SK-N-SH treated with all-trans-retinoic acid at 6 μM for 48 hours (cell line): Measurements from ENCODE around the gene MCHR1.

Experiments
- ATAC-seq: fragments of 200-7000 bp; cut with Tn5 transposase; 3 replicates; pipeline ENCODE4 v1.9.1; 2020; ENCODE audit warnings: mild to moderate bottlenecking, moderate library complexity
- ARNTL ChIP-seq: fragments of 450-650 bp; formaldehyde crosslinking; IDR thresholded peaks from 2 replicates; pipeline ENCODE4 v1.5.0; 2020; ENCODE audit warnings: low read depth, mild to moderate bottlenecking, moderate library complexity, borderline replicate concordance
- BACH2 ChIP-seq: fragments of 250-450 bp; sonication (Bioruptor Pico); IDR thresholded peaks from 2 replicates; pipeline ENCODE4 v1.9.0; 2021; ENCODE audit warnings: mild to moderate bottlenecking, borderline replicate concordance
- ESRRG ChIP-seq: fragments of 250-450 bp; sonication (Bioruptor Pico); IDR thresholded peaks from 2 replicates; pipeline ENCODE4 v1.6.1; 2021; ENCODE audit warnings: mild to moderate bottlenecking
- ISL1 ChIP-seq: fragments of 250-450 bp; sonication (Bioruptor Pico); IDR thresholded peaks from 2 replicates; pipeline ENCODE4 v2.1.2; 2022; ENCODE audit warnings: mild to moderate bottlenecking, moderate library complexity
- OSR1 ChIP-seq: fragments of 250-450 bp; sonication (Bioruptor Pico); IDR thresholded peaks from 2 replicates; pipeline ENCODE4 v1.8.0; 2022; ENCODE audit warnings: moderate library complexity, mild to moderate bottlenecking, inconsistent platforms
- PPARA ChIP-seq: fragments of 250-450 bp; sonication (Bioruptor Pico); IDR thresholded peaks from 2 replicates; pipeline ENCODE4 v1.5.0; 2020; ENCODE audit warnings: mild to moderate bottlenecking, borderline replicate concordance
- SNAI2 ChIP-seq: fragments of 250-450 bp; sonication (Bioruptor Pico); IDR thresholded peaks from 2 replicates; pipeline ENCODE4 v1.5.0; 2020; ENCODE audit warnings: mild to moderate bottlenecking, moderate library complexity
- TCF4 ChIP-seq: fragments of 250-450 bp; sonication (Bioruptor Pico); IDR thresholded peaks from 2 replicates; pipeline ENCODE4 v1.8.0; 2021; ENCODE audit warnings: mild to moderate bottlenecking, moderate library complexity, borderline replicate concordance
- TOX ChIP-seq: fragments of 250-450 bp; sonication (Bioruptor Pico); IDR thresholded peaks from 2 replicates; pipeline ENCODE4 v1.8.0; 2021; ENCODE audit warnings: mild to moderate bottlenecking, moderate library complexity, borderline replicate concordance
- ZC3H10 ChIP-seq: fragments of 250-450 bp; sonication (Bioruptor Pico); IDR thresholded peaks from 2 replicates; pipeline ENCODE4 v1.5.1; 2021; ENCODE audit warnings: mild to moderate bottlenecking, moderate library complexity
- ZNF565 ChIP-seq: fragments of 450-650 bp; formaldehyde crosslinking; conservative IDR thresholded peaks from 2 replicates; pipeline ENCODE4 v1.5.0; 2020; ENCODE audit warnings: low read depth, mild to moderate bottlenecking, moderate library complexity
- ZNF70 ChIP-seq: fragments of 450-650 bp; formaldehyde crosslinking; IDR thresholded peaks from 2 replicates; pipeline ENCODE4 v1.5.0; 2020; ENCODE audit warnings: mild to moderate bottlenecking, moderate library complexity
- ZNF8 ChIP-seq: fragments of 450-650 bp; formaldehyde crosslinking; IDR thresholded peaks from 2 replicates; pipeline ENCODE4 v1.5.0; 2020; ENCODE audit warnings: mild to moderate bottlenecking, moderate library complexity
- TF ChIP-seq, protein P1 (sequence below): fragments of 250-450 bp; sonication (Bioruptor Pico); IDR thresholded peaks from 2 replicates; pipeline ENCODE4 v1.8.0; 2021; ENCODE audit warnings: low read depth, mild to moderate bottlenecking, moderate library complexity, borderline replicate concordance
- TF ChIP-seq, protein P2 (sequence below): fragments of 250-450 bp; sonication (Bioruptor Pico); IDR thresholded peaks from 2 replicates; pipeline ENCODE4 v1.5.1; 2021; ENCODE audit warnings: mild to moderate bottlenecking, moderate library complexity
- TF ChIP-seq, protein P3 (sequence below): fragments of 250-450 bp; sonication (Bioruptor Pico); IDR thresholded peaks from 2 replicates; pipeline ENCODE4 v1.8.0; 2020; ENCODE audit warnings: mild to moderate bottlenecking, moderate library complexity, borderline replicate concordance
- TF ChIP-seq, protein P4 (sequence below): fragments of 250-450 bp; sonication (Bioruptor Pico); IDR thresholded peaks from 2 replicates; pipeline ENCODE4 v1.5.1; 2020; ENCODE audit warnings: low read depth, mild to moderate bottlenecking, moderate library complexity

MCHR1 gene

DNA sequence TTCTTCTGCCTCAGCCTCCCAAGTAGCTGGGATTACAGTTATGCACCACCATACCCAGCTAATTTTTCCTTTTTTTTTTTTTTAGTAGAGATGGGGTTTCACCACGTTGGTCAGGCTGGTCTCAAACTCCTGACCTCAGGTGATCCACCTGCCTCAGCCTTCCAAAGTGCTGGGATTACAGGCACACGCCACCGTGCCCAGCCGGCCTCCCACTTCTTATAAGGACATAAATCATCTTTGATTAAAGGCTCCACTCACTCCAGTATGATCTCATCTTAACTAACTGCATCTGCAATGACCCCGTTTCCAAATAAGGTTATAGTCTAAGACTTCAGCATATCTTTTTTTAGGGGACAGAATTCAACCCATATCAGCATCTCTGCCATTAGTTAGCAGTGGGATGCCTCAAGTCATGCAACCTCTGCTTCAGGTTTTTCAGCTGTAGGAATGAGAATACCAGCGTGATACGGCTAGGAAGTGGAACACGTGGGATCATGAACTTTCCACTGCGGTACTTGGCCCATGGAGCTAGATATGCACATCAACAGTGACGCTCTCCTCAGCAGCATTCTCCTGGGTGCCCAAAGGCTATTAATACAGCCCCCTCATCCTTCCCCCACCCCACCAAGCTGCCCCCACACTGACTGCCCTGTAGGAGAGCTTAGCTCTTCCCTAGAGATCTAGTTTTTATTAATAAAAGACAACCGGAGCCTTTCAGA is 41.4 kb downstream of the MCHR1 start:
- TF ChIP-seq ZNF70 (CRISPR knock-in tag), result no peak
- TF ChIP-seq TOX, result no peak
- TF ChIP-seq, protein P1, sequence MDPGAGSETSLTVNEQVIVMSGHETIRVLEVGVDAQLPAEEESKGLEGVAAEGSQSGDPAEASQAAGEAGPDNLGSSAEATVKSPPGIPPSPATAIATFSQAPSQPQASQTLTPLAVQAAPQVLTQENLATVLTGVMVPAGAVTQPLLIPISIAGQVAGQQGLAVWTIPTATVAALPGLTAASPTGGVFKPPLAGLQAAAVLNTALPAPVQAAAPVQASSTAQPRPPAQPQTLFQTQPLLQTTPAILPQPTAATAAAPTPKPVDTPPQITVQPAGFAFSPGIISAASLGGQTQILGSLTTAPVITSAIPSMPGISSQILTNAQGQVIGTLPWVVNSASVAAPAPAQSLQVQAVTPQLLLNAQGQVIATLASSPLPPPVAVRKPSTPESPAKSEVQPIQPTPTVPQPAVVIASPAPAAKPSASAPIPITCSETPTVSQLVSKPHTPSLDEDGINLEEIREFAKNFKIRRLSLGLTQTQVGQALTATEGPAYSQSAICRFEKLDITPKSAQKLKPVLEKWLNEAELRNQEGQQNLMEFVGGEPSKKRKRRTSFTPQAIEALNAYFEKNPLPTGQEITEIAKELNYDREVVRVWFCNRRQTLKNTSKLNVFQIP (CRISPR knock-in tag), result no peak
- ATAC-seq, result peak; percentile 61

DNA sequence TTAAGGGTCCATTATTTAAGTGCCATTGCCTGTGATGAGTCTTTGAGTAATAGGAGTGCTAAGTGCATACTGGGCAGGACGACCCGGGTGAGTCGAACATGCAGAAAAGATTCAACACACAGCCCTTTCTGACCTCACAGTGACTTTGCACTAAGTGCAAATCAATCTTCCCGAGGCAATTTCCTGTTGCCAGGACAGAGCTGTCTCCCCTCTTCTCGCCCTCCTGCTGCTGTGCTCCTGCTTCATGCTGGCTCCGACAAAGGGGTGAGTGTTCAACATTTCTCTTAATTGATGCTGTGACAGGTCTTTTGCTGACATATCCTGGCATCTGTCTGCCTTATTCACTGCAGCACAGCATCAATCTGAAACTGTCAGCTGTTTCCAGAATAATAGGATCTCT is 42.0 kb downstream of the MCHR1 start:
- peak; percentile 91 for ATAC-seq
- TF ChIP-seq TOX (0 out of 2 replicates have a peak, but pooled peaks have one; percentile 38), ZNF565 (CRISPR knock-in tag) (no peak), ISL1 (CRISPR knock-in tag) (peak; percentile 87)

DNA sequence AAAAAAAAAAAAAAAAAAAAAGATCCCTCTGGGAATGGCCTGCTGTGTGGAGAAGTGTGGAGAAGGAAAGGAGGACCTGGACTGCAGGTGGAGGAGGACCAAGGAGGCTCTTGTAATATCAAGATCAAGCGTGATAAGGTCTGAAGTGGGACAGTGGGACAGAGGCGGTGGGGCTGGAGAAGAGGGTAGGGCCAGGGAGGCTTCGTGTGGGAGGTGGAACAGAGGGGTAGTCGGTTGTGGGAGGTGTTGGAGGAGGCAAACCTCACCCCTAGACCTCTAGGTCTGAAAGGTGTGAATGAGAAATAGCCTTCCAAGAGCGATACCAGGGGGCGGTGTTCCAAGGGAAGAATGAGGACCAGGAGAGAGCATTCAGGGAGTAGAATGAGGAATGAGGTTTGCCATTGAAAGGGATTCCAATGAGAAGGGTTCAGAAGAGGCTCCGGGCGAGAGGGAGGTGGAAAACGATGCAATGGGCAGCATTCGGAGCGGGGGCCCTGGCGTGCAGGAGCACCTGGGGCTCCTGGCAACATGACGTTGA is 44.2 kb downstream of the MCHR1 start:
- TF ChIP-seq ZNF8 (CRISPR knock-in tag) (no peak), SNAI2 (CRISPR knock-in tag) (no peak)
- TF ChIP-seq, protein P2, sequence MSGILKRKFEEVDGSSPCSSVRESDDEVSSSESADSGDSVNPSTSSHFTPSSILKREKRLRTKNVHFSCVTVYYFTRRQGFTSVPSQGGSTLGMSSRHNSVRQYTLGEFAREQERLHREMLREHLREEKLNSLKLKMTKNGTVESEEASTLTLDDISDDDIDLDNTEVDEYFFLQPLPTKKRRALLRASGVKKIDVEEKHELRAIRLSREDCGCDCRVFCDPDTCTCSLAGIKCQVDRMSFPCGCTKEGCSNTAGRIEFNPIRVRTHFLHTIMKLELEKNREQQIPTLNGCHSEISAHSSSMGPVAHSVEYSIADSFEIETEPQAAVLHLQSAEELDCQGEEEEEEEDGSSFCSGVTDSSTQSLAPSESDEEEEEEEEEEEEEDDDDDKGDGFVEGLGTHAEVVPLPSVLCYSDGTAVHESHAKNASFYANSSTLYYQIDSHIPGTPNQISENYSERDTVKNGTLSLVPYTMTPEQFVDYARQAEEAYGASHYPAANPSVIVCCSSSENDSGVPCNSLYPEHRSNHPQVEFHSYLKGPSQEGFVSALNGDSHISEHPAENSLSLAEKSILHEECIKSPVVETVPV, result no peak
- ATAC-seq, result no peak

DNA sequence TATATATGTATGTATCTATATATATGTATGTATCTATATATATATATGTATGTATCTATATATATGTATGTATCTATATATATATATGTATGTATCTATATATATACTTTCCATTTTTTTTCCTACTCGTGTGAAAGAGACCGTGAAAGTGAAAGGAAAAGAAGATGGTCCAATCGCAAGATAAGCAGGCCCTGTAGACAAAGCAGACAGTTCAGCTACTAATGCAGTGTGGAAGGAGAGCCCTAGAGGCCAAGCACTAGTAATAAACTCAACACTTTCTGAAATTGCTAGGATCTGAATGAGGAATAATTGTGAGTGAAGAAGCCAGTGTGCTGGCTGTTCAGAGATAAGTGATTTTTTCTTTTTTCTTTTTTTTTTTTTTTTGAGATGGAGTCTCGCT is 47.2 kb downstream of the MCHR1 start:
- TF ChIP-seq PPARA (CRISPR knock-in tag) (no peak), BACH2 (CRISPR knock-in tag) (no peak), ISL1 (CRISPR knock-in tag) (no peak), OSR1 (CRISPR knock-in tag) (no peak)
- TF ChIP-seq, protein P3, sequence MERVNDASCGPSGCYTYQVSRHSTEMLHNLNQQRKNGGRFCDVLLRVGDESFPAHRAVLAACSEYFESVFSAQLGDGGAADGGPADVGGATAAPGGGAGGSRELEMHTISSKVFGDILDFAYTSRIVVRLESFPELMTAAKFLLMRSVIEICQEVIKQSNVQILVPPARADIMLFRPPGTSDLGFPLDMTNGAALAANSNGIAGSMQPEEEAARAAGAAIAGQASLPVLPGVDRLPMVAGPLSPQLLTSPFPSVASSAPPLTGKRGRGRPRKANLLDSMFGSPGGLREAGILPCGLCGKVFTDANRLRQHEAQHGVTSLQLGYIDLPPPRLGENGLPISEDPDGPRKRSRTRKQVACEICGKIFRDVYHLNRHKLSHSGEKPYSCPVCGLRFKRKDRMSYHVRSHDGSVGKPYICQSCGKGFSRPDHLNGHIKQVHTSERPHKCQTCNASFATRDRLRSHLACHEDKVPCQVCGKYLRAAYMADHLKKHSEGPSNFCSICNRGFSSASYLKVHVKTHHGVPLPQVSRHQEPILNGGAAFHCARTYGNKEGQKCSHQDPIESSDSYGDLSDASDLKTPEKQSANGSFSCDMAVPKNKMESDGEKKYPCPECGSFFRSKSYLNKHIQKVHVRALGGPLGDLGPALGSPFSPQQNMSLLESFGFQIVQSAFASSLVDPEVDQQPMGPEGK (CRISPR knock-in tag), result no peak
- TF ChIP-seq, protein P4, sequence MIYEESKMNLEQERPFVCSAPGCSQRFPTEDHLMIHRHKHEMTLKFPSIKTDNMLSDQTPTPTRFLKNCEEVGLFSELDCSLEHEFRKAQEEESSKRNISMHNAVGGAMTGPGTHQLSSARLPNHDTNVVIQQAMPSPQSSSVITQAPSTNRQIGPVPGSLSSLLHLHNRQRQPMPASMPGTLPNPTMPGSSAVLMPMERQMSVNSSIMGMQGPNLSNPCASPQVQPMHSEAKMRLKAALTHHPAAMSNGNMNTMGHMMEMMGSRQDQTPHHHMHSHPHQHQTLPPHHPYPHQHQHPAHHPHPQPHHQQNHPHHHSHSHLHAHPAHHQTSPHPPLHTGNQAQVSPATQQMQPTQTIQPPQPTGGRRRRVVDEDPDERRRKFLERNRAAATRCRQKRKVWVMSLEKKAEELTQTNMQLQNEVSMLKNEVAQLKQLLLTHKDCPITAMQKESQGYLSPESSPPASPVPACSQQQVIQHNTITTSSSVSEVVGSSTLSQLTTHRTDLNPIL, result no peak
- no peak for ATAC-seq

DNA sequence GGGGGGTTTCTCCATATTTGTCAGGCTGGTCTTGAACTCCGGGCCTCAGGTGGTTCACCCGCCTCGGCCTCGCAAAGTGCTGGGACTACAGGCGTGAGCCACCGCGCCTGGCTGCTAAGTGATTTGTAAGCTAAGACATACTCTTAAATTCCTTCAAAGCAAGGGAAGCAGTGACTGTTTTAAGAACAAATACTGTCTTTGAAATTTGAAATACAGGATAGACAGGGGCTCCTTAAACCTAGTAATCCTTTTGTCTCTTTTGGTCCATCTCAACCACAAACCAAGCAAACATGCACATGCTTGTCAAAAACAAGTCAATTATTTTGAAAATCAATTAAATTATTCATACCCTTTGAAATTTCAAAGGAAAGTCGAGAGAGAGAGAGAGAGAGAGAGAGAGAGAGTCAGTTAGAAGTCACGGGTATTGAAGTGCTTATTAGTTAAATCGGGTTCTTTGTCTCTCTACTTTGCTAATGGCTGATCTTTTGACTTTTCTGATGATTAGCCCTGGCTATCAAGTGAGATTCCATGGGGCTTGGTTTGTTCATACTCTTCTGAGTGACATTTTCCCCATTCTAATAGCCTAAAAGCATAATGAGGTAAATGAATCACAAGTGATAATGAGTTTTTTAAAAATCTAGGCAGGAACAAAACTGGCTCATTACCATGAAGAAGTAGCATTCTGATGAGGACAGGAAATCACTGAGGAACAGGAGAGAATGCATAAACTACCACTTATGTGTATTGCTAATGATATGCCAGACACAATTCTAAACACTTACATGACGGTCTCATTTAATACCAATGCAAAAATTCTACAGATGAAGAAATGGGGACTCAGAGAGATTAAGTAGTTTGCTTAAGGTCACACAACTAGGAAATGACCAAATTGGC is 48.0 kb downstream of the MCHR1 start:
- TF ChIP-seq TCF4 (no peak), ZC3H10 (CRISPR knock-in tag) (no peak), ESRRG (CRISPR knock-in tag) (no peak), SNAI2 (CRISPR knock-in tag) (no peak), ISL1 (CRISPR knock-in tag) (no peak), ARNTL (CRISPR knock-in tag) (no peak), TOX (no peak), ZNF70 (CRISPR knock-in tag) (no peak)
- TF ChIP-seq, protein P2, result no peak
- ATAC-seq, result no peak
